Left ventricle myocardium superior (tissue), 1 donor: ENCODE measurements around the gene EMILIN3. TPM values are rescaled to one million over a fixed set of nuclear protein-coding genes. Genes with fewer than 3 reads are reported as not detected.

Experiments used
- ATAC-seq: fragments of 200-7000 bp; cut with Tn5 transposase; one replicate; pipeline ENCODE4 v1.9.1; 2020; ENCODE audit warnings: mild to moderate bottlenecking, moderate library complexity
- DNase-seq: peaks from one replicate; pipeline ENCODE4 v3.0.0-alpha.2; 2020
- intact Hi-C: fragments of 100-400 bp; cut with micrococcal nuclease; formaldehyde crosslinking; loops from one replicate; pipeline ENCODE4 v1.11.0; 2022
- long read RNA-seq: library from polyadenylated mRNA; unstranded; transcript quantifications from one replicate; pipeline ENCODE4 v2.0.0, GENCODE V29; 2021
- total RNA-seq: library from RNA; stranded (reverse); fragmentation: NEBNext Ultra II Directional; extraction: Animal tissue kit (Norgen Biotek cat#: 25700); gene quantifications from one replicate; pipeline ENCODE4 v1.2.1, GENCODE V29; 2021
- donor health status: DM: no; HTN: yes; CAD: no; lungs with severe emphysema.

The EMILIN3 gene, protein sequence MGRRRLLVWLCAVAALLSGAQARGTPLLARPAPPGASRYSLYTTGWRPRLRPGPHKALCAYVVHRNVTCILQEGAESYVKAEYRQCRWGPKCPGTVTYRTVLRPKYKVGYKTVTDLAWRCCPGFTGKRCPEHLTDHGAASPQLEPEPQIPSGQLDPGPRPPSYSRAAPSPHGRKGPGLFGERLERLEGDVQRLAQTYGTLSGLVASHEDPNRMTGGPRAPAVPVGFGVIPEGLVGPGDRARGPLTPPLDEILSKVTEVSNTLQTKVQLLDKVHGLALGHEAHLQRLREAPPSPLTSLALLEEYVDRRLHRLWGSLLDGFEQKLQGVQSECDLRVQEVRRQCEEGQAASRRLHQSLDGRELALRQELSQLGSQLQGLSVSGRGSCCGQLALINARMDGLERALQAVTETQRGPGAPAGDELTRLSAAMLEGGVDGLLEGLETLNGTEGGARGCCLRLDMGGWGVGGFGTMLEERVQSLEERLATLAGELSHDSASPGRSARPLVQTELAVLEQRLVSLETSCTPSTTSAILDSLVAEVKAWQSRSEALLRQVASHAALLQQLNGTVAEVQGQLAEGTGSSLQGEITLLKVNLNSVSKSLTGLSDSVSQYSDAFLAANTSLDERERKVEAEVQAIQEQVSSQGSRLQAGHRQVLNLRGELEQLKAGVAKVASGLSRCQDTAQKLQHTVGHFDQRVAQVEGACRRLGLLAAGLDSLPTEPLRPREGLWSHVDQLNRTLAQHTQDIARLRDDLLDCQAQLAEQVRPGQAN
- total RNA-seq, result 4.3 TPM
- long read RNA-seq, partial matches to known transcripts, result 1 of 2 reads
- long read RNA-seq, other reads (novel, unspliced or antisense), result 1 of 2 reads

- intact Hi-C loops, result no loop called here
- DNase-seq (peak; percentile 67), ATAC-seq (peak; percentile 52)
These were observed at the start of gene EMILIN3 for GRCh38 chr20:41366546-41367392. TSS of gene EMILIN3 (minus strand) at chr20:41366818. CDS start at chr20:41366634, 184 bp downstream.

GRCh38 chr20:41415191-41415590 lies 48.6 kb upstream of the EMILIN3 start:
- DNase-seq (no peak), ATAC-seq (no peak)
- intact Hi-C loops, result loop anchor here (10.0 kb wide), 2 partner anchors 70 to 240 kb away; partner anchors contain the start of gene LPIN3

DNA sequence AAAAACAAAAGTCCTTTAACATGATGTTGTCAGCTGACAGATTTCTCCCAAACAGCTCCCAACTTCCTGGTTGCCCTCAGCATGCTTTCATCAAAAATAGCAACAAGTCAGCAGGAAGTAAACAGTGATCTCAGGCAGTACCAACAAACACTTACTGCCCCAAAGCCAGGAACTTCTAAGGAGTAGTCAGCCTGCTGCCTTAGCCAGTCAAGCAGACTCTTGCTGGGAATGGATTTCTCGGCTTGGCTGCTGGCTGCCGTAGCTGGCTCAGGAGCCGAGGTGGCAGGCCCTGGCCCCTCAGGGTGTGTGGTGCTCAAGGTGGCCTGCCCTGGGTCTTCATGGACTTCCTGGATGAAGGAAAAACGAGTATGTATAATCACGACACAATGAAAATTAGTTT lies 46.6 kb upstream of the EMILIN3 start:
- ATAC-seq (no peak), DNase-seq (no peak)
- intact Hi-C loops, result loop anchor here (10.0 kb wide), 2 partner anchors 68 to 238 kb away; partner anchors contain the start of gene LPIN3

- ATAC-seq, result no peak
- intact Hi-C loops, result loop anchor here (10.0 kb wide), 2 partner anchors 68 to 238 kb away; partner anchors contain the start of gene LPIN3
- DNase-seq, result no peak
These were observed 45.9 kb upstream of the EMILIN3 start for GRCh38 chr20:41412324-41413120.

DNA sequence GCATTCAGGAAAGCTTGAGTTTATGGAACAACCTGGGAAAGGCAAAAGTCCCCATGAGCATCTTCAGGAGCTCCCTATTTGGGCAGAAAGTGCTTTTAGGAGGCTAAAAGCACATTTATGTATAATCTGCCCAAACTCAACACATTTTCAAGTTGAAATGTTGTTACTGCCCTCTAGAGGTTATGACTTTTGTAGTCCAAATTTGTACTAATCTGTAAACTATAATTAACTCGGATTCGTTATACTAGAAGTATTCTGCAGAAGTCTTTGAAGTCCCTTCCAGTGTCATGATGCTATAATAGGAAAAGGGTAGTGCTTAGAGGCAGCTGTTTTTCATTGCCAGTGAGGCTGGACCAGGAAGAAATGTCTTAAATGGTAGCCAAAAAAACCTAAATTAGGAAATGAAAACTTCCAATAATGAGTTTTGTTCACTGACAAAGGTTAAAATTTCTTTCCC lies 44.8 kb upstream of the EMILIN3 start:
- intact Hi-C loops, result loop anchor here (10.0 kb wide), 2 partner anchors 67 to 237 kb away; partner anchors contain the start of gene LPIN3
- DNase-seq (no peak), ATAC-seq (peak; percentile 84)

GRCh38 chr20:41408986-41409385 lies 42.4 kb upstream of the EMILIN3 start:
- DNase-seq (peak; percentile 65), ATAC-seq (peak; percentile 52)
- intact Hi-C loops, result no loop called here

DNA sequence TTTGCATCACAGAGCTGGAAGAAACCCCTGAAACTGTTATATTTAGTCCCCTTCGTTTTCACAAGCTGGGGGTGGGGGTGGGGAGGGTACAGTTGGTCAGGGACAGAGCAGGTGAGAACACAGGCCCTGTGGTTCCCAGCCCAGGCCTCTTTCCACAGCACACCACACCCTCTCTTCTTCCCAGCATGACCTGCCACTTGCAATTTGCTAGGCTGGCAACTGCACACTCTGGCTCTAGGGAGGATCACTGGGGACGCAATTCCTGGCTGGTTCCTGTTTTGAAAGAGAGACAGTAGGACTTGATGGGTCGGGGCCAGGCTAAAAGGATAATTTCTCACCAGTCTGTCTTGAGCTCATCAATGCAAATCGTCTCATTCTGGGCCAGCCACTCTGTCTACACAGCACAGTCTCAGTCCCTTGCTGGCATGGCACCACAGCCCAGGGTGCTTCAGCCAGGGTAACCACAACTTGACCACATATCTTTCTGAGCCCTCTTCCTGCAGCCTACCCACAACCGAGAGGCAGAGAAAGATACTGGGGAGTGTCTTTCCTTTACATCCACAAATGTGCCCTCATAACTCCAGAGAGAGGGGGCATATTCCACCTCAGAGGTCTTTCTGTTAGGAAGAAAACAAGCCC lies 41.7 kb upstream of the EMILIN3 start:
- intact Hi-C loops, result no loop called here
- ATAC-seq, result no peak
- DNase-seq, result no peak

GRCh38 chr20:41407607-41408006 lies 41.0 kb upstream of the EMILIN3 start:
- ATAC-seq (no peak), DNase-seq (no peak)
- intact Hi-C loops, result no loop called here

DNA sequence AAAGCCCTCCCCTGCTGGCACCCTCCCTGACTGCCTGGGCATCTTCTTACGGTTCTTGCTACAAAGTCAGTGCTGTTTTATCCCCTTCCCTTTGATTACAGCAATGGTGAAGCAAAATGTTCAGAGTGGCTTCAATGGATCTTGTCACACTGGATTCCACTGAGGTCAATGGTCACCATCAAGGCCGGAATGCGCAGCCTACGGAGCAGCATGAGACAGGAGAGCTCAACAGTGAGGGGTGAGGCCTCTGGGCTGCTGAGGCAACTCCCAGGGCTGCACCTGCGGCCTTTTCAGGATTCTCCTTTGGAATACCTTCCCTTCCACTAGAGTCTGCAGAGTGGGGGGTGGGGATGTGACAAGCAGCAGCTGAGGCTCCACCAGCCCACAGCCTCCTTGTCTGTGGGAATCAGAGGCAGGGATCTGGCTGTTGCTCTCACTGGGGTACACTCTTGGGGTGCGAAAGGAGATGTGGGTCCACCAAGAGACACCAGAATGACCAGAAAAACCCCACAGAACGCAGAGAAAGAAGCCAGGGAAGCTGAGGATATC lies 40.4 kb upstream of the EMILIN3 start:
- DNase-seq (no peak), ATAC-seq (no peak)
- intact Hi-C loops, result no loop called here

DNA sequence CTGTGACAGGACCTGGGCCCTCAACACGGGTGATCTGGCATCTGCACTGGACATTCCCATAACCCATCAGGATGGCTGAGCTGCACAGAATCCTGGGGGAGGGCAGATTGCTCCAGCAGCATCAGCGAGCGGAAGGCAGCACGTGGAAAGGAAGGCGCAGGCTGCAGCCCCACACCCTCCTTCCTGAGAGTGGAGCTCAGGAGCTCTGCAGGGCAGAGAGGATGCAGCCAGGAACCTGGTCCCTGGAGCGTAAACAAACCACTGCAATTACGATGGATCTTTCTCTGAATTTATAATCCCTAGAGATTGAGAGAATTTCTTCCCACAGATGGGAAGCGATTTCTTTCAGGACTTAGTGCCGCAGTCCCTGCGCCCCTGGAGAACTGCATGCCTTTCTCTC lies 39.7 kb upstream of the EMILIN3 start:
- peak; percentile 38 for DNase-seq
- intact Hi-C loops, result no loop called here
- ATAC-seq, result peak; percentile 5

GRCh38 chr20:41405436-41405835 lies 38.8 kb upstream of the EMILIN3 start:
- ATAC-seq (peak; percentile 89), DNase-seq (peak; percentile 65)
- intact Hi-C loops, result no loop called here

DNA sequence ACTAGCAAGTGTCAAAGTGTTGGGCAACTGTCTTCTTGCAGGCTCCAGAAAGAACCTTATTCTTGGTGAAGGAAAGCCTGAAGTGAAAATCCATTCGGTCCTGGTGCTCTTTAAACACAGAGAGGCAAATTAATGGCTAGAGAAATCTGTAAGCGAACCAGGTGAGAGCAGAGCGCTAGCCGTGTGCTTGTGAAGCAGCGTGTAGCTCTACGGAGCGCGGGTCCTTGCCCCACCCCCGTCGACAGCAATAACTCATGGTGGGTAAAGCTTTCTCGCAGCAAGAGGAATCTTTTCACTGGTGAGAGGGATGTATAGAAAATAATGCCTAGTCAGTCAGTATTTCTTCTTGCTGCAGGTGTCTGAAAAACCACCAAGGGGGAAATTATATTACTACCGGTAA lies 37.0 kb upstream of the EMILIN3 start:
- DNase-seq (no peak), ATAC-seq (no peak)
- intact Hi-C loops, result no loop called here

- peak; percentile 52 for DNase-seq
- intact Hi-C loops, result no loop called here
- ATAC-seq, result peak; percentile 68
These were observed 31.8 kb upstream of the EMILIN3 start for GRCh38 chr20:41398408-41398807.

GRCh38 chr20:41395667-41396664 lies 29.3 kb upstream of the EMILIN3 start:
- intact Hi-C loops, result no loop called here
- DNase-seq (peak; percentile 51), ATAC-seq (peak; percentile 13)

GRCh38 chr20:41394931-41395666 lies 28.5 kb upstream of the EMILIN3 start:
- intact Hi-C loops, result no loop called here
- DNase-seq, result peak; percentile 64
- peak; percentile 19 for ATAC-seq

- no peak for DNase-seq
- no peak for ATAC-seq
- intact Hi-C loops, result no loop called here
These were observed 27.5 kb upstream of the EMILIN3 start for GRCh38 chr20:41394081-41394480.
